PFSK-1 (cell line): Measurements from ENCODE around the gene PRMT1.

Experiments
- POLR2AphosphoS5 ChIP-seq: IDR thresholded peaks from 2 replicates; pipeline ENCODE4 v1.6.1; 2012; ENCODE audit warnings: low read depth, mild to moderate bottlenecking, control low read depth, low read length, moderate library complexity
- REST ChIP-seq, 2 experiments: IDR thresholded peaks; 2 replicates each; pipeline versions ENCODE4 v1.6.1 to v1.8.0; 2011 to 2012; ENCODE audit warnings: low read depth in 2 of 2, low read length in 2 of 2, control low read depth in 1 of 2, inconsistent platforms in 1 of 2, mild to moderate bottlenecking in 1 of 2, moderate library complexity in 1 of 2; ENCODE audit not compliant: insufficient read depth in 1 of 2
- SIN3A ChIP-seq: IDR thresholded peaks from 2 replicates; pipeline ENCODE4 v1.6.1; 2012; ENCODE audit warnings: mild to moderate bottlenecking, low read length, moderate library complexity, borderline replicate concordance; ENCODE audit not compliant: insufficient read depth
- TAF1 ChIP-seq: IDR thresholded peaks from 2 replicates; pipeline ENCODE4 v1.6.1; 2012; ENCODE audit warnings: low read length, control low read depth, borderline replicate concordance; ENCODE audit not compliant: insufficient read depth

DNA sequence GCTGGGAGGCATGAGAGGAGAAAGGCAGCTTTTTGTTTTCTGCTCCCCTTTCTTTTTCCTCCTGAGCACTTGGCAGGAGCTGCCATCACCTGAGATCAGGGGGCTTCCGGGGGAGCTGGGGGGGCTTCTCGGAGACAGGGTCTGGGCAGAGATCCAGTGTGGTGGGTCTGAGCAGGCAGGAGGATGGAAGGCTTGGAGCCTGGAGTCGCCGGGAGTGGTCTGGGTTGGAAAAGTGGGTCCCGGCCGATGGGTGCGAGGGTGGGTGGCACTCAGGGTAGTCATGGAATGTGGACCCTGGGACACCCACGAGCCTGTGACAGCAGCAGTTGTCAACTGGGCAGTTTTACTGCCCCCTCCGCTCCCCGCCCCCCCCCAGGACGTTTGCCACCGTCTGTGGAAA is 10.1 kb downstream of the PRMT1 start:
- TF ChIP-seq TAF1 (no peak), REST (IDR thresholded peaks at IDR 0.05; ENCODE audit: insufficient read depth in 1 of 2, low read depth in 2 of 2, low read length in 2 of 2) (no peak), SIN3A (no peak), POLR2AphosphoS5 (no peak)
